Measurements from ENCODE around the gene ZNF221. TPM values are rescaled to one million over a fixed set of nuclear protein-coding genes. Genes with fewer than 3 reads are reported as not detected.

Gene ZNF221
- total and polyA plus RNA-seq, 2 experiments from 2014 or later, result 1.5 to 9.2 TPM

- TF ChIP-seq ETS1 (IDR thresholded peaks at IDR 0.05) (no peak), NANOG (IDR thresholded peaks at IDR 0.05; ENCODE audit: borderline replicate concordance) (no peak), ZNF331 (CRISPR knock-in tag; IDR thresholded peaks at IDR 0.05; ENCODE audit: low read depth) (no peak), POLR2AphosphoS5 (IDR thresholded peaks at IDR 0.05; ENCODE audit: low read depth) (no peak), CREB1 (CRISPR knock-in tag; IDR thresholded peaks at IDR 0.05; ENCODE audit: low read depth) (no peak), JUNB (IDR thresholded peaks at IDR 0.05; ENCODE audit: unreplicated experiment) (no peak), CTCF (conservative IDR thresholded peaks at IDR 0.05; ENCODE audit: low read depth in 2 of 2) (no peak)
These were observed 5.8 kb downstream of the ZNF221 start (continued) for GRCh38 chr19:43956827-43957226.

- no peak overlapping the region for H3K27ac ChIP-seq (ENCODE audit: low read depth)
- Mint-ChIP-seq H3K27ac (no peak overlapping the region), H3K9me3 (peaks cover 58% of the 10 kb centered on the region), H3K4me3 (no peak overlapping the region), H3K27me3 (ENCODE audit: insufficient read depth, low read depth, poor library complexity) (no peaks in the 10 kb centered on the region), H3K4me1 (no peaks in the 10 kb centered on the region), H3K36me3 (ENCODE audit: low read depth) (peaks cover 73% of the 10 kb centered on the region)
- no peak for ATAC-seq
- H3K4me1 ChIP-seq (ENCODE audit: insufficient read depth), result no peaks in the 10 kb centered on the region
- H3K27me3 ChIP-seq (ENCODE audit: insufficient read depth), result no peaks in the 10 kb centered on the region
- peaks cover 24% of the 10 kb centered on the region for H3K36me3 ChIP-seq (ENCODE audit: insufficient read depth)
- 0 out of 2 replicates have a peak, but pooled peaks cover 3% of the 10 kb centered on the region for H4K20me1 ChIP-seq (replicated peaks; ENCODE audit: insufficient read depth)
- no peaks in the 10 kb centered on the region for H3K9me2 ChIP-seq (ENCODE audit: insufficient read depth)
- H3F3A ChIP-seq (replicated peaks; ENCODE audit: low read depth), result no peaks in the 10 kb centered on the region
- DNase-seq (ENCODE audit: low spot score), result no peak
- peaks cover 5% of the 10 kb centered on the region for H3K79me2 ChIP-seq (replicated peaks; ENCODE audit: insufficient read depth)
- no peak overlapping the region for H3K4me3 ChIP-seq
- no peak overlapping the region for H2AFZ ChIP-seq
- H3K4me2 ChIP-seq, result no peak overlapping the region
- TF ChIP-seq ETS1 (IDR thresholded peaks at IDR 0.05), result no peak
- no peak for TF ChIP-seq ZNF462 (CRISPR knock-in tag; IDR thresholded peaks at IDR 0.05)
- no peak for TF ChIP-seq EZH2 (IDR thresholded peaks at IDR 0.05; ENCODE audit: low read depth, unreplicated experiment)
- no peak for TF ChIP-seq EZH2phosphoT487 (IDR thresholded peaks at IDR 0.05; ENCODE audit: unreplicated experiment)
- no peak for TF ChIP-seq CTCF (conservative IDR thresholded peaks at IDR 0.05; ENCODE audit: low read depth in 2 of 2)
- TF ChIP-seq STAT1 (IDR thresholded peaks at IDR 0.05; ENCODE audit: unreplicated experiment), result no peak
These were observed 6.9 kb downstream of the ZNF221 start for GRCh38 chr19:43957891-43958290.

Data from GM23338 (cell line).